GM13976 (cell line): ENCODE measurements around the gene HMGXB3.

Experiments used
- DNase-seq: peaks from one replicate; pipeline ENCODE4 v3.0.0; 2012; ENCODE audit warnings: low spot score
- in situ Hi-C: fragments of 300-500 bp; cut with MboI; formaldehyde crosslinking; loops from one replicate; pipeline ENCODE4 v1.12.0; 2022; ENCODE audit warnings: low sequenced_read_pairs, mixed read lengths, inconsistent platforms; ENCODE audit not compliant: unreplicated experiment
- TF ChIP-seq, protein P1 (sequence below): IDR thresholded peaks from 2 replicates; pipeline ENCODE4 v1.5.1; 2012; ENCODE audit warnings: borderline replicate concordance, mild to moderate bottlenecking; ENCODE audit not compliant: insufficient read depth; ENCODE audit errors: extremely low read depth, missing control alignments, control extremely low read depth

HMGXB3 gene

DNA sequence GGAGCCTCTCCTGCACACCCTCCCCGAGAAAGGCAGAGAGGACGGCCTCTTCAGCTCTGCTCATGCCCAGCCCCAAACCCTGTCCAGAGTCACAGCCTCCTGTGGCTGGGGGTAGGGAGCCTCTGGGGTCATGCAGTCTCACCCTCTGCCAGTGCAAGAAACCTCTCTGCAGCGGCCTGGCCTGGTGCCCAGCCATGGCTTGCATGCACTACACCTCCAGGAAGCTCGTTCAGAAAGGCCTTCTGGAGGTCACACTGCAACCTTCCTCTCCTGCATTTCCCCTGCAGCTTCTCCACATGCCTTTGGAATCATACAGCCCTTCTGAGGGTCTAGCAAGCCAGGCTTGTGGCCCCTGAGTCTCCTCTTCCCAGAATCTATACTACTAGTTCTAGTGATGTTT is 67.9 kb downstream of the HMGXB3 start:
- no peak for DNase-seq
- in situ Hi-C loops, result no loop called here
- TF ChIP-seq, protein P1, sequence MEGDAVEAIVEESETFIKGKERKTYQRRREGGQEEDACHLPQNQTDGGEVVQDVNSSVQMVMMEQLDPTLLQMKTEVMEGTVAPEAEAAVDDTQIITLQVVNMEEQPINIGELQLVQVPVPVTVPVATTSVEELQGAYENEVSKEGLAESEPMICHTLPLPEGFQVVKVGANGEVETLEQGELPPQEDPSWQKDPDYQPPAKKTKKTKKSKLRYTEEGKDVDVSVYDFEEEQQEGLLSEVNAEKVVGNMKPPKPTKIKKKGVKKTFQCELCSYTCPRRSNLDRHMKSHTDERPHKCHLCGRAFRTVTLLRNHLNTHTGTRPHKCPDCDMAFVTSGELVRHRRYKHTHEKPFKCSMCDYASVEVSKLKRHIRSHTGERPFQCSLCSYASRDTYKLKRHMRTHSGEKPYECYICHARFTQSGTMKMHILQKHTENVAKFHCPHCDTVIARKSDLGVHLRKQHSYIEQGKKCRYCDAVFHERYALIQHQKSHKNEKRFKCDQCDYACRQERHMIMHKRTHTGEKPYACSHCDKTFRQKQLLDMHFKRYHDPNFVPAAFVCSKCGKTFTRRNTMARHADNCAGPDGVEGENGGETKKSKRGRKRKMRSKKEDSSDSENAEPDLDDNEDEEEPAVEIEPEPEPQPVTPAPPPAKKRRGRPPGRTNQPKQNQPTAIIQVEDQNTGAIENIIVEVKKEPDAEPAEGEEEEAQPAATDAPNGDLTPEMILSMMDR, result no peak

- TF ChIP-seq, protein P1, result no peak
- DNase-seq, result no peak
- in situ Hi-C loops, result no loop called here
Observed at GRCh38 chr5:150068961-150069645, 68.6 kb downstream of the HMGXB3 start.

GRCh38 chr5:150069672-150070627 is 69.4 kb downstream of the HMGXB3 start:
- no peak for DNase-seq
- in situ Hi-C loops, result no loop called here
- TF ChIP-seq, protein P1, result no peak

GRCh38 chr5:150070821-150071220 is 70.3 kb downstream of the HMGXB3 start:
- in situ Hi-C loops, result no loop called here
- no peak for DNase-seq
- TF ChIP-seq, protein P1, result no peak

DNA sequence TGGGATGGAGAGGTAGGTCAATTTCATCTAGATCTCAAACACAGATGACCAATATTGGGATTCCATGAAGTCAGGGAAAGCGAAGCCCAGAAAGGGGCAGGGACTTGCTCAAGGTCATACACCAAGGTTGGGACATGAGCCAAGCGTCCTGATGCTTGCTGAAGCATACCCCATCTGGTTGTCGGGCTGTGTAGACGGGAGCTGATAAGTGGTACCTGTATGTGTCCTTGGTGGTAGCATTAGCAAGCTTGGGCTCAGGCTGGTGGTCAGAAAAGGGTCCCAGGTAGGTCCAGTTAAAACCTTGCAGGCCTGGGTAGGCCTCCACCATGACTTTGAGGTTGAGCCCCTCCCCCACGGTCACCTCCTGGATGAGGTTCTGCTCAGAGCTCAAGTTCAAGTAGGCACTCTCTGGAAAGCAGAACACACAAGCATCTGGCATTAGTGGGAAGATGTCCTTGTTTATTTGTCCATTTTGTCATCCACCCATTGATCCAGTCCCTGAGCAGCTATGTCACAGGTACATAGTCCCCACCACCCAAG is 72.6 kb downstream of the HMGXB3 start:
- no peak for DNase-seq
- TF ChIP-seq, protein P1, result no peak
- in situ Hi-C loops, result no loop called here

- in situ Hi-C loops, result no loop called here
- DNase-seq, result no peak
- TF ChIP-seq, protein P1, result no peak
Observed at GRCh38 chr5:150073677-150074076, 73.1 kb downstream of the HMGXB3 start.
